ENCODE data around the gene KLHL33.

GRCh38 chr14:20477211-20477876, 41.4 kb upstream of the KLHL33 start:
- TF ChIP-seq CTCF (IDR thresholded peaks at IDR 0.05; ENCODE audit: poor library complexity) (no peak), EZH2 (IDR thresholded peaks at IDR 0.05; ENCODE audit: borderline replicate concordance) (no peak), EZH2phosphoT487 (IDR thresholded peaks at IDR 0.05; ENCODE audit: low read depth, severe bottlenecking, unreplicated experiment) (no peak)

Measured in hepatocyte (in vitro differentiated cells).